ENCODE measurements around the gene FAM135A.
"Not testable (repeated sequence)": the region's sequence is repeated elsewhere in the genome, so short reads cannot be mapped to it uniquely, and the experiment has no call there.

Gene FAM135A

GRCh38 chr6:70470510-70470909, 57.2 kb downstream of the FAM135A start:
- H3K36me3 Mint-ChIP-seq (ENCODE audit: low read depth); H3K9me3 Mint-ChIP-seq; H3K27me3 Mint-ChIP-seq (ENCODE audit: low read depth); H3K4me3 Mint-ChIP-seq; H3K27ac Mint-ChIP-seq; H3K4me1 Mint-ChIP-seq (ENCODE audit: low read depth): not testable (repeated sequence)

GRCh38 chr6:70474751-70475150, 61.4 kb downstream of the FAM135A start:
- Mint-ChIP-seq H3K4me3 (no peak overlapping the region), H3K36me3 (ENCODE audit: low read depth) (peaks cover 17% of the 10 kb centered on the region), H3K4me1 (ENCODE audit: low read depth) (no peaks in the 10 kb centered on the region), H3K27me3 (ENCODE audit: low read depth) (no peaks in the 10 kb centered on the region), H3K27ac (no peak overlapping the region), H3K9me3 (peaks cover 5% of the 10 kb centered on the region)

DNA sequence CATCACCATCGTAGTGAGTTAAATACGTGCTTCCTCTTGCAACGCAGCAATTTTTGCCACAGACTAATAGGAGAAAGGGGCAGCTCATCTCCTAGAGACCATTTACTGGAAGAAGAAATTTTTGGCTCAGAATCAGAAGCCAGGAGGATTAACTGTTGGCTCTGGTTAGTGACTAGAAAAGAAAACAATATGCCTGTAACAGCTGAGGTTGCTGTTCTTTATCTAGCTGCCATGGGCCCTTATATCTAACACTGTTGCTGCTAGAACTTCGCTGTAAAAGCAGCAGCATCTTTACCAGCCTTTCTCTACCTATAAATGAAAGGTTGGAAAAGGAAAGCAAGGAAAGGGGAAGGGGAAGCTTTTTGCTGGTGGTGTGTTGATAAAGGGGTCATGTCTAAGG, 65.9 kb downstream of the FAM135A start:
- Mint-ChIP-seq H3K4me3 (no peak overlapping the region), H3K27ac (no peak overlapping the region), H3K27me3 (ENCODE audit: low read depth) (no peaks in the 10 kb centered on the region), H3K9me3 (peaks cover 5% of the 10 kb centered on the region), H3K36me3 (ENCODE audit: low read depth) (peaks cover 12% of the 10 kb centered on the region), H3K4me1 (ENCODE audit: low read depth) (no peaks in the 10 kb centered on the region)

GRCh38 chr6:70486638-70487037, 73.3 kb downstream of the FAM135A start:
- not testable (repeated sequence) for H3K4me3 Mint-ChIP-seq; H3K36me3 Mint-ChIP-seq (ENCODE audit: low read depth); H3K27ac Mint-ChIP-seq; H3K27me3 Mint-ChIP-seq (ENCODE audit: low read depth); H3K9me3 Mint-ChIP-seq; H3K4me1 Mint-ChIP-seq (ENCODE audit: low read depth)

DNA sequence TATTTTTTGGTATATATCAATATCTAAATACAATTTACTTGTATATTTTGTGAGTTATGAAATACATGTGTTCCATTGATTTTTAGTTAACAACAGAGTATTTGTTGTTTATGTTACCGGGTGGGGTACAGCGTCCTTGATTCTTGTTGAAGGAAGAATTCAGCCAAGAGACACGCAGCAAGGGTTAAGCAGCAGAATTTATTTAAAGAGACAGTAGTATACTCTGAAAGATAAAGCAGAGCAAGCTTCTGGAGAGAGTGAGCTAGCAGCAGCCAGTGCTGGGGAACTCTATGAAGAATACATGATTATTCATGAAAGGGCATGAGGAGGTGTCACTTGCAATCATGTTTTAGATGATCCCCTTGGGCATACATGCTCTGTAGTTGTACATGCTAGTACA, 76.1 kb downstream of the FAM135A start:
- Mint-ChIP-seq H3K27ac (no peak overlapping the region), H3K4me3 (no peak overlapping the region)

GRCh38 chr6:70494833-70495232, 81.5 kb downstream of the FAM135A start:
- Mint-ChIP-seq H3K4me1 (ENCODE audit: low read depth) (no peaks in the 10 kb centered on the region), H3K27ac (no peak overlapping the region), H3K36me3 (ENCODE audit: low read depth) (no peaks in the 10 kb centered on the region), H3K4me3 (no peak overlapping the region), H3K9me3 (peaks cover 10% of the 10 kb centered on the region), H3K27me3 (ENCODE audit: low read depth) (no peaks in the 10 kb centered on the region)

More for the DNA sequence above, 76.1 kb downstream of the FAM135A start:
- H3K4me1 Mint-ChIP-seq (ENCODE audit: low read depth): no peaks in the 10 kb centered on the region
- no peaks in the 10 kb centered on the region for H3K9me3 Mint-ChIP-seq
- no peaks in the 10 kb centered on the region for H3K27me3 Mint-ChIP-seq (ENCODE audit: low read depth)
- no peaks in the 10 kb centered on the region for H3K36me3 Mint-ChIP-seq (ENCODE audit: low read depth)

DNA sequence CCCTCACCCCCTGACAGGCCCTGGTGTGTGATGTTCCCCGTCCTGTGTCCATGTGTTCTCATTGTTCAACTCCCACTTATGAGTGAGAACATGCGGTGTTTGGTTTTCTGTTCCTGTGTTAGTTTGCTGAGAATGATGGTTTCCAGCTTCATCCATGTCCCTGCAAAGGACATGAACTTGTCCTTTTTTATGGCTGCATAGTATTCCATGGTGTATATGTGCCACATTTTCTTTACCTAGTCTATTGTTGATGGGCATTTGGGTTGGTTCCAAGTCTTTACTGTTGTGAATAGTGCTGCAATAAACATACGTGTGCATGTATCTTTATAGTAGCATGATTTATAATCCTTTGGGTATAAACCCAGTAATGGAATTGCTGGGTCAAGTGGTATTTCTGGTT, 82.5 kb downstream of the FAM135A start:
- not testable (repeated sequence) for H3K27ac Mint-ChIP-seq; H3K27me3 Mint-ChIP-seq (ENCODE audit: low read depth); H3K36me3 Mint-ChIP-seq (ENCODE audit: low read depth); H3K4me1 Mint-ChIP-seq (ENCODE audit: low read depth); H3K4me3 Mint-ChIP-seq
- peaks cover 13% of the 10 kb centered on the region for H3K9me3 Mint-ChIP-seq

- Mint-ChIP-seq H3K4me3 (no peak overlapping the region), H3K27me3 (ENCODE audit: low read depth) (no peaks in the 10 kb centered on the region), H3K27ac (no peak overlapping the region), H3K4me1 (ENCODE audit: low read depth) (no peaks in the 10 kb centered on the region), H3K36me3 (ENCODE audit: low read depth) (peaks cover 32% of the 10 kb centered on the region), H3K9me3 (peaks cover 46% of the 10 kb centered on the region)
These were observed 89.2 kb downstream of the FAM135A start for GRCh38 chr6:70502484-70502883.

- no peaks in the 10 kb centered on the region for H3K27me3 Mint-ChIP-seq (ENCODE audit: low read depth)
- no peaks in the 10 kb centered on the region for H3K4me1 Mint-ChIP-seq (ENCODE audit: low read depth)
- H3K4me3 Mint-ChIP-seq: no peak overlapping the region
- H3K9me3 Mint-ChIP-seq: peaks cover 40% of the 10 kb centered on the region
- H3K36me3 Mint-ChIP-seq (ENCODE audit: low read depth): peaks cover 32% of the 10 kb centered on the region
- H3K27ac Mint-ChIP-seq: no peak overlapping the region
These were observed 90.6 kb downstream of the FAM135A start for GRCh38 chr6:70503813-70504465.

GRCh38 chr6:70506321-70506720, 93.0 kb downstream of the FAM135A start:
- no peak overlapping the region for H3K27ac Mint-ChIP-seq
- H3K36me3 Mint-ChIP-seq (ENCODE audit: low read depth): peaks cover 29% of the 10 kb centered on the region

GRCh38 chr6:70507161-70507560, 93.9 kb downstream of the FAM135A start:
- no peaks in the 10 kb centered on the region for H3K27me3 Mint-ChIP-seq (ENCODE audit: low read depth)
- H3K4me3 Mint-ChIP-seq: no peak overlapping the region
- H3K4me1 Mint-ChIP-seq (ENCODE audit: low read depth): no peaks in the 10 kb centered on the region
- no peak overlapping the region for H3K27ac Mint-ChIP-seq
- H3K9me3 Mint-ChIP-seq: peaks cover 28% of the 10 kb centered on the region
- H3K36me3 Mint-ChIP-seq (ENCODE audit: low read depth): peaks cover 25% of the 10 kb centered on the region

More at GRCh38 chr6:70506321-70506720, 93.0 kb downstream of the FAM135A start:
- H3K4me3 Mint-ChIP-seq: no peak overlapping the region
- peaks cover 33% of the 10 kb centered on the region for H3K9me3 Mint-ChIP-seq
- no peaks in the 10 kb centered on the region for H3K27me3 Mint-ChIP-seq (ENCODE audit: low read depth)
- H3K4me1 Mint-ChIP-seq (ENCODE audit: low read depth): no peaks in the 10 kb centered on the region

DNA sequence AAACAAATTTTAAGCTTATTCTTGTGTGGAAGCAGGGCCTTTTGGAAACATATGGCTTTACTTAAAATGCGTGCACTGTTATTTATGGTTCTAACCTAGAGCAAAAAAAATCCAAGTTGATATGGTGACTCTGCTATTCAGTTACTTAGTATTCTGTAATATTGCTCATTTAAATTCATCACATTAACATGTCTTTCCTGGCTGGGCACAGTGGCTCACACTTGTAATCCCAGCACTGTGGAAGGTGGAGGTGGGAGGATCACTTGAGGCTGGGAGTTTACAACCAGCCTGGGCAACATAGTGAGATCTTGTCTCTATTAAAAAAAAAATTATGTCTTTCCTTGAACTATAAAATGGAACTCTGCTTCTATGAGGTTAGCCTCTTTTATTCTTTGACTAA, 95.6 kb downstream of the FAM135A start:
- peaks cover 13% of the 10 kb centered on the region for H3K36me3 Mint-ChIP-seq (ENCODE audit: low read depth)
- peaks cover 14% of the 10 kb centered on the region for H3K9me3 Mint-ChIP-seq
- H3K4me1 Mint-ChIP-seq (ENCODE audit: low read depth): no peaks in the 10 kb centered on the region
- no peak overlapping the region for H3K4me3 Mint-ChIP-seq
- H3K27me3 Mint-ChIP-seq (ENCODE audit: low read depth): no peaks in the 10 kb centered on the region
- H3K27ac Mint-ChIP-seq: no peak overlapping the region

- peaks cover 4% of the 10 kb centered on the region for H3K36me3 Mint-ChIP-seq (ENCODE audit: low read depth)
These were observed 97.3 kb downstream of the FAM135A start for GRCh38 chr6:70510600-70510999.

GRCh38 chr6:70518723-70519122, 105.4 kb downstream of the FAM135A start:
- no peaks in the 10 kb centered on the region for H3K27me3 Mint-ChIP-seq (ENCODE audit: low read depth)
- H3K9me3 Mint-ChIP-seq: no peaks in the 10 kb centered on the region
- no peak overlapping the region for H3K27ac Mint-ChIP-seq
- H3K36me3 Mint-ChIP-seq (ENCODE audit: low read depth): no peaks in the 10 kb centered on the region
- H3K4me3 Mint-ChIP-seq: no peak overlapping the region
- H3K4me1 Mint-ChIP-seq (ENCODE audit: low read depth): peaks cover 3% of the 10 kb centered on the region

More at GRCh38 chr6:70510600-70510999, 97.3 kb downstream of the FAM135A start:
- no peaks in the 10 kb centered on the region for H3K4me1 Mint-ChIP-seq (ENCODE audit: low read depth)
- H3K4me3 Mint-ChIP-seq: no peak overlapping the region
- no peak overlapping the region for H3K27ac Mint-ChIP-seq
- no peaks in the 10 kb centered on the region for H3K27me3 Mint-ChIP-seq (ENCODE audit: low read depth)
- peaks cover 2% of the 10 kb centered on the region for H3K9me3 Mint-ChIP-seq

GRCh38 chr6:70520575-70520974, 107.3 kb downstream of the FAM135A start:
- H3K4me1 Mint-ChIP-seq (ENCODE audit: low read depth): peaks cover 3% of the 10 kb centered on the region
- no peaks in the 10 kb centered on the region for H3K27me3 Mint-ChIP-seq (ENCODE audit: low read depth)
- no peak overlapping the region for H3K27ac Mint-ChIP-seq
- H3K36me3 Mint-ChIP-seq (ENCODE audit: low read depth): peaks cover 1% of the 10 kb centered on the region
- H3K9me3 Mint-ChIP-seq: no peaks in the 10 kb centered on the region
- H3K4me3 Mint-ChIP-seq: no peak overlapping the region

All from T-helper 1 cell treated with Interleukin-12 subunit alpha and Interleukin-12 subunit beta and Interleukin-4 antibody, amounts not matched to agents 30 μg/mL and 1 μg/mL, for 36 hours (primary cell).